Cerebellar cortex (tissue), 1 donor: Measurements from ENCODE around the gene MTSS2.
A peak's percentile ranks its signal among the peaks of the same experiment; 100 is the strongest.

Experiments used
- DNase-seq: peaks from one replicate; pipeline ENCODE4 v3.0.0-alpha.2; 2015; ENCODE audit warnings: low spot score

Gene MTSS2

DNA sequence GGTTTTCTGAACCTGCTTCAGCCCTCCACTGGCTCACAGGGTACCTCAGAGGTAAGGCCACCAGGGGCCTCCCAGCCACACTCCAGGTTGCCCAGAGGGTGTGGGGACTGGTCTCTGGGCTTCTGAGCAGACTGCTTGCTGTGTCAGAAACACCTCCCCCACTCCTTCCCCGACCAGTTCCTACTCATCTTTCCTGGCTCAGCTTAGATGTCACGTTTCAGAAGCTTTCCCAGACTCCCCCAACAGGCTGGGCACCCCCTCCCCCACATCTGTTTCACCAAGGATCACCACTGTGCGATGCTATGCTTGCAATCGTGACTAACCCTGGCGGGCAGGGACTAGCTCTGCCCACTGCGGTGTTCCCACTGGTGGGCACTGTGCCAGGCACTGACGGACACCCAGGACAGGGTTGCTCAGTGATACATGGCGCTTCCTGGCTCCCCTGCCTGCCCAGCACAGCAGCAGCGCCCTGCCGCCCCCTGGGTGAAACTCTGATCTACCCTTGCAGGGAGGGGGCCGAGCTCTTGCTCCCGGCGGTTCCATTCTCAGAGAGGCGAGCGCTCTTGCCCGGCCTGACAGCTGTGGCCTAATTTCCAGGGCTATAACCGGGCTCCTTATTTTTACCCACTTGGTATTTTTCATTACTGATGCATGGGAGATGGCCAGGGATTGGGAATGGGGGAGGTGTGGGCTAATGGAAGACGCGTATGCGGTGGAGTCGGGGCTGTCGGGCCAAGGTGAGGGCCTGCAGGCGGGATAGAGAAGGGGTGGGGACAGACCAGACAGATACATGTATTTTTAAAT is 29.4 kb upstream of the MTSS2 start:
- DNase-seq = peak; percentile 89

- peak; percentile 72 for DNase-seq
Observed at GRCh38 chr16:70714581-70715054, 28.8 kb upstream of the MTSS2 start.

DNA sequence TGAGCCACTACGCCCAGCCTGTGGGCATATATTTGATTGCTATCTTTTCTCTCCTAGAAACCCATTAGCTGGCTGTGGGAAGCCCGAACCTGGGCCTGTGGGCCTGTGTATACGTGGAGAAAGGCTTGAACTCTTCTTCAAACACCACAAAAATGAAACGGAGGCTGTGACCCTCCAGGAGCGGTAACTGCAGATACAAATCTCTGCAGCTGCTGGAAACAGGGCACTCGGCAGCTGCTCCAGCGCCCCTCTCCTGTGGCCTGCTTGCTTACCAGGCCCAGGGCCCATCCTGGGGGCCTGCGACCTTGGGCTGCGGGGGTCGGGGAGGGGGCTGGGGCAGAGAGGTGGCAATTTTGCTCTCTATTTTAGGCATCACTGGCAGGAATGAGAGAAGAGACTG is 28.0 kb upstream of the MTSS2 start:
- no peak for DNase-seq

GRCh38 chr16:70713342-70713741 is 27.5 kb upstream of the MTSS2 start:
- DNase-seq = no peak

DNA sequence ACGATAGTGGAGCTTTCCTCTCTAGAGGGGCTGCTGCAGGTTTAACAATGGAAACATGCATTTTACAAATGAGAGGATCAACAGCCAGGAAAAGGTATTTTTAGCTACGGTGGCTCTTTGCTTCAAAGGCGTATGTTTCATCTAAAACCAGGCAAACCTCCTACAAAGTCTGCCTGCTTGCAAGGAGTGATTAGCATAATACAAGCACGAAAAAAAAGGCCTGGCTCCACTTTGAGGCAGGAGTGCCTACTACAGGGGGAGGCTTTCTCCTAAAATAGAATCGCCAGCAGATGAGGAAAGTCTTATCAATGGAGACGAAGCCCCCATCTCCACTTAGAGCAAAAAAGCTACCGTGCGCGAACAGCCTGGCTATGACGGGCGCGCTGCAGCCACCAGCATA is 27.1 kb upstream of the MTSS2 start:
- DNase-seq = peak; percentile 61

GRCh38 chr16:70712359-70712758 is 26.5 kb upstream of the MTSS2 start:
- peak; percentile 53 for DNase-seq

DNA sequence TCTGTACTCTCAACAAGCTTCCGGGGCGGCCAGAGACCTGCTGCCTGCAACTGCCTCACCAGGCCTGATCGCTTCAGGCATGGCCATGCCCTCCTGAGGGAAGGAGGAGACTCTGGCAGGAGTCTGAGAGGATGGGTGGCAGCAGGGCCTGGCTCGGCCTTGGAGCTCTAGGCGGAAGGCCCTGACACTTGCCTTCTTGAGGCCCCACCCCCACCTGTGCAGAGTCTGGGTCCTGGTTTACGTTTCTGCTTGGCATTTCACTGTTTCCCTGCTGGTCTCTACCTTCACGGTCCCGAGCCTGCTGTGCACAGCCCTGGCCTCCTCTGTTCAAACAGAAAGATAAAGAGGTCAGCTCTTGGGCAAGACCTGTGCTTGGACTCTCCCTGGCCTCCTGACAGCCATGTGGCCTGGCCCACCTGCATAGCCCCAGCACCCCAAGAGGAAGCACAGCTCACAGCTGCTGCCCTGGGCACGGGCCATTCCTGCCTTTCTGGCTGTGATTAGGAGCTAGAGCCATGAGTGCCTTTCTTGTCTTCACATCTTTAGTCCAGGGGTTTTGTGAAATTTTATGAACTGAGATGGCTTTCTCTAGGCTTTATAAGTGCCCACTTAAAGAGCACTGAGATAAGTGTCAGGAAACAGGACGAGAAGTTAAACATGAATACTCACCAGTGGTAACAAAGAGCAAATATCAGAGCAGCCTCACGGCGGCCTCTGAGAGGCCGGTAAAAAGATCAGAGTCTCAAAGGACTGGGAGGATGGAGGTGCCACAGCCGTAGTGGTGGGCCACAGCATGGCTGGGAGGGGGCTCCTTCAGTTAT is 25.6 kb upstream of the MTSS2 start:
- DNase-seq = peak; percentile 44

GRCh38 chr16:70710422-70711210 is 24.8 kb upstream of the MTSS2 start:
- no peak for DNase-seq

DNA sequence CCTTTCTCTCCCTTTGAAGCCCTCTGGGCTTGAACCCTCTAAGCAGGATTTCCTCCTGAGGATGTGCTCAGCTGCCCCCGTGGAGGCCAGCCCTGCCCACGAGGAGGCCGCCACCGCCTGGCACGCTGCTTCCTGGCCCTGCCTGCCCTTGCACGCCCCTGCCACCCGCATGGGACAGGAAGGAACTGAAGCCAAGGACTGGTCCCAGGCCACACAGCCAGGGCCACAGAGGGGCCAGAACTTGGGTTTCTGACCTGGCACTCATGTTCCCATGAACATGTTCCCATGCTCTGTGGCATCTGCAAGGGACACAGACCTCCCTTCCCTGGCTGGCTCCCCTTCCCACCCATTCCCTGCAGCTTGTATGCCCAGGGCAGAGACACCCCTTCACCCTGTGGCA is 24.1 kb upstream of the MTSS2 start:
- DNase-seq = no peak

- no peak for DNase-seq
Observed at GRCh38 chr16:70709457-70709856, 23.6 kb upstream of the MTSS2 start.

DNA sequence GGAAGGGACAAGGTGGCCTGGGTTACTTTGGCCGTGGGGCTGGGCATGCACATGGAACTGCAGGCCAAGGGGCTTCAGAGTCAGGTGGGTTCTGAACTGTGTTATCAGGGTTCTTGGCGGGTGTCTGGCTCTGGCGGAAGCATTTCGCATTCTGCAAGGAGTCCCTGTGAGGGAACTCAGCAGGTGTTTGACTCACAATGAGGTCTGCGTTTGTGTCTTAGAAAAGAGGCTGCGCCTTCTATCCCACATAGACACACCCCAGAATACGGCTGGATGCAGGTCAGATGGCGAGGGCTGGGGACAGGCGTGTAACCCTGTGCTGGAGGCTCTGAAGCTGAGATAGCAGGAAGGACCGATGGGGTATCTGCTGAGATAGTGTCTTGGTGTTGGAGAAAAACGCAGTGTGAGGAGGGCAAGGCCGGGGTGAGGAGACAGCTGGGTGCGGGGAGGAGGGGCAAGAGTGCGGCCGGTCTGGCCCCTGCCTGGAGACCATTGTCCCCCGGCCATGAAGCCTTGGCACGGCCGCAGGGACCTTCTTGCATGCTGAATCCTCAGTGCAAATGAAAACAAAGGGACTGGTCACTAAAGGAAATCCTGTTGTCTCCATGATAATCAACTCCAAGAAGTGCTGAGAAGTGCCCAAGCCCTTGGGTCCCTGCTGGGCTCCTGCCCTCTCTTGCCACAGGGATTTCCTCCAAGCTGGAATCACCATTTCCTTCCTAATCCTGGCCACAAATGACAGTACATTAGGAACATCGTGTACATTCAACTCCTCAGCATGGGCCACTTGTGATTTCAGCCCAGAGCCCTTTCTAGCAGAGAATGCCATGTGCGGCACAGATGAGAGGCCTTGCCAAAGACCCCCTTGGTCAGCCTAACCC is 22.8 kb upstream of the MTSS2 start:
- DNase-seq = peak; percentile 50

GRCh38 chr16:70706948-70707465 is 21.2 kb upstream of the MTSS2 start:
- no peak for DNase-seq

GRCh38 chr16:70705056-70705455 is 19.2 kb upstream of the MTSS2 start:
- DNase-seq = no peak

GRCh38 chr16:70704586-70704985 is 18.7 kb upstream of the MTSS2 start:
- no peak for DNase-seq

- no peak for DNase-seq
Observed at GRCh38 chr16:70703835-70704381, 18.1 kb upstream of the MTSS2 start.

GRCh38 chr16:70703041-70703834 is 17.4 kb upstream of the MTSS2 start:
- peak; percentile 85 for DNase-seq

DNA sequence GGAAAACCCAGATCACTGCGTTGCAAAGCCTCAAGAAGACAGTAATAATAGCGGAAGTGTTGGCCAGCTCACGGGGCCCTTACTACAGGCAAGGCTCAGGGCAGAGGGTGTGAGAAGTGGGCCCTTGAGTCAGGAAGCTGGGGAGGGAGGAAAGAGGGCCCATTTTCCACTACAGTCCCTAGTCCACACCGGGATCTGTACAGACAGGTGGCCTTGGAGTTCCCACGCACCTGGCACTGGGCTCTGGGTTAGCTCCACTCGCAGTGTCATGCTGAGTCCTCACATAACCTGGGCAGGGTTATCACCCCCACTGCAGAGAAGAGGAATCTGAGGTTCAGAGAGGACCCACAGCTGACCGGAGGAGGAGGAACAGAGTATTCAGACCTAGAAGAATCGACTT is 16.8 kb upstream of the MTSS2 start:
- no peak for DNase-seq

DNA sequence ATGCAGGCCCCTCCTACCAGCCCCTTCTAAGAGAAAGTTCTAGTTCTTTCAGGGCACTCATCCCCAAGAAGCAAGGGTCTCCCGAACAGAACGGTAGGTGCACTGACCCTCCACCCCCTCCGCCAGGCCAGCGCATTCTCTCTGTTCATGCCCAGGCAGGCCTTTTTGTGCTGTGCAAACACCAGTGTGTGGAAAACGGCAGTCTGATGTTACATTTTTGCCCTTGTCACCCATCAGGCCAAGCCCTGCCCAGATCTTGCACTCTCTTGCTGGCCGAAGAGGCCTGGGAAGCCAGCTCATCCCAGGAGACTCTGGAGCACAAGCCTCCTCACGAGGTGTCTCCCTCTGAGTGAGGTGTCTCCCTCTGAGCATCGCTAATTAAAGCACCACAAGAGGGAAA is 16.1 kb upstream of the MTSS2 start:
- DNase-seq = no peak

DNA sequence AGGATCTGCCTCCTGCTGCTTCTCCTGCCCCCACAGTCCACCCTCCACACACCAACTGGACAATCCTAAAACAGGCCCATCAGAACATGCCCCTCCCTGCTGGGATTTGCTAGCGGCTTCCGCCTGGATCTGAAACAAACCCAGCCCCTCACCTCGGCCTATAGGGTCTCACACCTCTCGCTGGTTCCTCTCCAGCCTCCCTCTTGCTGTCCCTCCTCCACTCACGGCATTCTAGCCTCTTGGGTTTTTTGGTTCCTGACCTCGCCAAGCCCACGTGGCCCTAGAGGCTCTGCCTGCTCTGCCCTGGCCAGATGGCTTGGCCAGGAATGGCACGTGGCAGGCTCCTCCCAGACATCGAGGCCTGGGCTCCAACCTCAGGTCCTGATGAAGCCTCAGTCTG is 15.7 kb upstream of the MTSS2 start:
- DNase-seq = no peak

GRCh38 chr16:70701036-70701435 is 15.2 kb upstream of the MTSS2 start:
- no peak for DNase-seq
